SU-DHL-6 (cell line): ENCODE measurements around the gene NT5C2.

Source experiments
- EZH2phosphoT487 ChIP-seq: fragments of 200-600 bp; sonication (generic), shearing (Covaris generic); conservative IDR thresholded peaks from 2 replicates; pipeline ENCODE4 v1.6.1; 2018; ENCODE audit warnings: mild to moderate bottlenecking, antibody characterized with exemption, low read length, moderate library complexity, mixed read lengths
- TF ChIP-seq, protein P1 (sequence below): fragments of 200-600 bp; sonication (generic); IDR thresholded peaks from one replicate; pipeline ENCODE4 v1.5.1; 2017; ENCODE audit warnings: antibody characterized with exemption, mild to moderate bottlenecking, low read length, moderate library complexity; ENCODE audit not compliant: insufficient read depth, poor library complexity, severe bottlenecking

DNA sequence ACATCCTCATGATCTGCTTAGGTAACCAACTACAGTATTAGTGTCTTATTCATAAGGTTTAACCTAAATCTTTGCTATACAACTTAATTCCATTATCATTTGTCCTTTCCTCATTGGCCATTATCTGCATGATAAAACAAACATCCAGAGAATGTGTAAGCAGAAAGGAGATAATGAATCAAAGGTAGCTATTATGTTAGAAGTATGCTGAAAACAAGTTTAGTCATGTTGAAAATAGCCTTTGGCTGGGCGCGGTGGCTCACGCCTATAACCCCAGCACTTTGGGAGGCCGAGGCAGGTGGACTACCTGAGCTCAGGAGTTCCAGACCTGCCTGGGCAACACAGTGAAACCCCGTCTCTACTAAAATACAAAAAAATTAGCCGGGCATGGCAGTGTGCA, 78.2 kb downstream of the NT5C2 start:
- TF ChIP-seq, protein P1, sequence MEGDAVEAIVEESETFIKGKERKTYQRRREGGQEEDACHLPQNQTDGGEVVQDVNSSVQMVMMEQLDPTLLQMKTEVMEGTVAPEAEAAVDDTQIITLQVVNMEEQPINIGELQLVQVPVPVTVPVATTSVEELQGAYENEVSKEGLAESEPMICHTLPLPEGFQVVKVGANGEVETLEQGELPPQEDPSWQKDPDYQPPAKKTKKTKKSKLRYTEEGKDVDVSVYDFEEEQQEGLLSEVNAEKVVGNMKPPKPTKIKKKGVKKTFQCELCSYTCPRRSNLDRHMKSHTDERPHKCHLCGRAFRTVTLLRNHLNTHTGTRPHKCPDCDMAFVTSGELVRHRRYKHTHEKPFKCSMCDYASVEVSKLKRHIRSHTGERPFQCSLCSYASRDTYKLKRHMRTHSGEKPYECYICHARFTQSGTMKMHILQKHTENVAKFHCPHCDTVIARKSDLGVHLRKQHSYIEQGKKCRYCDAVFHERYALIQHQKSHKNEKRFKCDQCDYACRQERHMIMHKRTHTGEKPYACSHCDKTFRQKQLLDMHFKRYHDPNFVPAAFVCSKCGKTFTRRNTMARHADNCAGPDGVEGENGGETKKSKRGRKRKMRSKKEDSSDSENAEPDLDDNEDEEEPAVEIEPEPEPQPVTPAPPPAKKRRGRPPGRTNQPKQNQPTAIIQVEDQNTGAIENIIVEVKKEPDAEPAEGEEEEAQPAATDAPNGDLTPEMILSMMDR = no peak
- no peak for TF ChIP-seq EZH2phosphoT487
